IMR-90 (cell line): ENCODE data around the gene DUSP16. TPM values are rescaled to one million over a fixed set of nuclear protein-coding genes. Genes with fewer than 3 reads are reported as not detected.

Experiments
- ATAC-seq: fragments of 200-7000 bp; cut with Tn5 transposase; 2 replicates; pipeline ENCODE4 v1.9.1; 2020; ENCODE audit warnings: low read depth, mild to moderate bottlenecking, moderate library complexity
- BruUV-seq: library from RNA; stranded (reverse); fragments of 400-500 nt; replicated peaks from 2 replicates; lab custom pipeline; 2021; lab: Mats Ljungman, UMichigan
- CTCF ChIA-PET: fragments of 300-600 bp; formaldehyde crosslinking; extraction: SDS; loops from one replicate; lab custom pipeline; 2021; ENCODE audit warnings: antibody characterized with exemption; lab: Yijun Ruan, JAX
- POLR2A ChIA-PET: fragments of 300-600 bp; sonication (Branson Sonifier 250); formaldehyde crosslinking; loops from one replicate; lab custom pipeline; 2022; ENCODE audit warnings: antibody characterized with exemption; ENCODE audit not compliant: unreplicated experiment; lab: Charles Lee
- DNase-seq: peaks from one replicate; pipeline ENCODE4 v3.0.0; 2013
- H2AFZ ChIP-seq: replicated peaks from 2 replicates; pipeline ENCODE3; 2013; ENCODE audit warnings: low read length, mild to moderate bottlenecking; ENCODE audit not compliant: poor library complexity
- H2AK5ac ChIP-seq: 2 replicates; pipeline ENCODE4 v1.6.1; 2013; ENCODE audit warnings: low read depth, low read length, inconsistent platforms
- H2AK9ac ChIP-seq: replicated peaks from 2 replicates; pipeline ENCODE3; 2013; ENCODE audit warnings: mild to moderate bottlenecking, low read depth, low read length, moderate library complexity; ENCODE audit not compliant: poor library complexity
- H2BK120ac ChIP-seq: 2 replicates; pipeline ENCODE4 v1.6.1; 2013; ENCODE audit warnings: low read depth, low read length, inconsistent platforms
- H2BK15ac ChIP-seq: 3 replicates; pipeline ENCODE4 v1.6.1; 2013; ENCODE audit warnings: low read depth, low read length, inconsistent platforms
- H2BK20ac ChIP-seq: 2 replicates; pipeline ENCODE4 v1.6.1; 2013; ENCODE audit warnings: low read depth, mild to moderate bottlenecking, inconsistent platforms, low read length, moderate library complexity
- H2BK5ac ChIP-seq: 2 replicates; pipeline ENCODE4 v1.6.1; 2013; ENCODE audit warnings: mild to moderate bottlenecking, low read depth, low read length, inconsistent platforms; ENCODE audit not compliant: poor library complexity, severe bottlenecking
- H3K14ac ChIP-seq: replicated peaks from 2 replicates; pipeline ENCODE4 v1.6.1; 2013; ENCODE audit warnings: low read depth, low read length, inconsistent platforms
- H3K18ac ChIP-seq: 2 replicates; pipeline ENCODE4 v1.6.1; 2013; ENCODE audit warnings: low read depth, low read length, control low read depth
- H3K23ac ChIP-seq: 2 replicates; pipeline ENCODE4 v1.6.1; 2013; ENCODE audit warnings: low read depth, low read length, inconsistent platforms
- H3K27ac ChIP-seq: 2 replicates; pipeline ENCODE4 v1.5.1; 2013; ENCODE audit warnings: mild to moderate bottlenecking, control low read depth, low read length; ENCODE audit not compliant: insufficient read depth
- H3K27me3 ChIP-seq: 2 replicates; pipeline ENCODE4 v1.6.1; 2013; ENCODE audit warnings: low read length; ENCODE audit not compliant: control insufficient read depth, insufficient read depth
- H3K36me3 ChIP-seq: 2 replicates; pipeline ENCODE4 v1.6.1; 2013; ENCODE audit warnings: low read length, mixed read lengths; ENCODE audit not compliant: control insufficient read depth, insufficient read depth
- H3K4ac ChIP-seq: 2 replicates; pipeline ENCODE4 v1.6.1; 2013; ENCODE audit warnings: low read depth, low read length, inconsistent platforms
- H3K4me1 ChIP-seq: 2 replicates; pipeline ENCODE4 v1.6.1; 2013; ENCODE audit warnings: low read length, mixed read lengths; ENCODE audit not compliant: control insufficient read depth, insufficient read depth
- H3K4me2 ChIP-seq: 2 replicates; pipeline ENCODE4 v1.6.1; 2013; ENCODE audit warnings: low read depth, mild to moderate bottlenecking, control low read depth, low read length, moderate library complexity
- H3K4me3 ChIP-seq: 2 replicates; pipeline ENCODE4 v1.5.1; 2013; ENCODE audit warnings: low read depth, mild to moderate bottlenecking, control low read depth, low read length, moderate library complexity; ENCODE audit not compliant: insufficient read depth
- H3K56ac ChIP-seq: 2 replicates; pipeline ENCODE4 v1.6.1; 2013; ENCODE audit warnings: low read length, inconsistent platforms; ENCODE audit not compliant: insufficient read depth; ENCODE audit errors: extremely low read depth
- H3K79me1 ChIP-seq, 2 experiments: 2 replicates each; pipeline ENCODE4 v1.6.1; 2013; ENCODE audit warnings: low read length in 2 of 2, inconsistent platforms in 1 of 2, low read depth in 1 of 2
- H3K9ac ChIP-seq: 2 replicates; pipeline ENCODE4 v1.6.1; 2013; ENCODE audit warnings: low read depth, low read length, control low read depth
- H3K9me1 ChIP-seq: 2 replicates; pipeline ENCODE4 v1.6.1; 2013; ENCODE audit warnings: low read length, inconsistent platforms; ENCODE audit not compliant: insufficient read depth
- H3K9me3 ChIP-seq: 2 replicates; pipeline ENCODE4 v1.6.1; 2013; ENCODE audit warnings: low read length; ENCODE audit not compliant: control insufficient read depth, insufficient read depth
- H4K20me1 ChIP-seq: 2 replicates; pipeline ENCODE4 v1.6.1; 2013; ENCODE audit warnings: low read length, inconsistent platforms; ENCODE audit not compliant: insufficient read depth
- H4K5ac ChIP-seq: 2 replicates; pipeline ENCODE4 v1.6.1; 2013; ENCODE audit warnings: mild to moderate bottlenecking, low read depth, low read length, control low read depth
- H4K8ac ChIP-seq, 2 experiments: 2 replicates each; pipeline ENCODE4 v1.6.1; 2013; ENCODE audit warnings: low read depth in 2 of 2, low read length in 2 of 2, control low read depth in 1 of 2, inconsistent platforms in 1 of 2
- H4K91ac ChIP-seq: 2 replicates; pipeline ENCODE4 v1.6.1; 2013; ENCODE audit warnings: low read depth, low read length, inconsistent platforms; ENCODE audit not compliant: insufficient read depth
- BHLHE40 ChIP-seq: fragments of 150-350 bp; IDR thresholded peaks from 2 replicates; pipeline ENCODE4 v1.6.1; 2016; ENCODE audit warnings: mild to moderate bottlenecking, low read depth, low read length
- CEBPB ChIP-seq: IDR thresholded peaks from 2 replicates; pipeline ENCODE4 v1.6.1; 2012; ENCODE audit warnings: low read depth, low read length, improper control_type of control experiment
- CHD1 ChIP-seq: IDR thresholded peaks from 2 replicates; pipeline ENCODE4 v1.6.1; 2012; ENCODE audit warnings: low read depth, low read length, improper control_type of control experiment
- ELK1 ChIP-seq: fragments of 150-350 bp; IDR thresholded peaks from 2 replicates; pipeline ENCODE4 v1.6.1; 2016; ENCODE audit warnings: low read depth, mild to moderate bottlenecking, low read length, moderate library complexity, borderline replicate concordance
- FOS ChIP-seq: fragments of 150-350 bp; IDR thresholded peaks from 2 replicates; pipeline ENCODE4 v1.6.1; 2016; ENCODE audit warnings: low read depth, low read length
- MAFK ChIP-seq: IDR thresholded peaks from 2 replicates; pipeline ENCODE4 v1.6.1; 2012; ENCODE audit warnings: low read depth, low read length, improper control_type of control experiment
- MAZ ChIP-seq: IDR thresholded peaks from 2 replicates; pipeline ENCODE4 v1.6.1; 2012; ENCODE audit warnings: low read depth, mild to moderate bottlenecking, low read length, improper control_type of control experiment, moderate library complexity, borderline replicate concordance
- MXI1 ChIP-seq: IDR thresholded peaks from 2 replicates; pipeline ENCODE4 v1.6.1; 2012; ENCODE audit warnings: low read depth, mild to moderate bottlenecking, low read length, moderate library complexity, borderline replicate concordance
- NFE2L2 ChIP-seq: fragments of 150-350 bp; IDR thresholded peaks from 2 replicates; pipeline ENCODE4 v1.6.1; 2016; ENCODE audit warnings: low read depth, mild to moderate bottlenecking, low read length
- POLR2A ChIP-seq: IDR thresholded peaks from 2 replicates; pipeline ENCODE4 v1.6.1; 2012; ENCODE audit warnings: mild to moderate bottlenecking, low read depth, low read length
- RAD21 ChIP-seq: IDR thresholded peaks from 2 replicates; pipeline ENCODE4 v1.6.1; 2012; ENCODE audit warnings: low read length, improper control_type of control experiment
- RCOR1 ChIP-seq: IDR thresholded peaks from 2 replicates; pipeline ENCODE4 v1.6.1; 2012; ENCODE audit warnings: mild to moderate bottlenecking, low read length, improper control_type of control experiment; ENCODE audit not compliant: insufficient replicate concordance
- RFX5 ChIP-seq: IDR thresholded peaks from 2 replicates; pipeline ENCODE4 v1.8.0; 2012; ENCODE audit warnings: low read depth, mild to moderate bottlenecking, low read length, moderate library complexity
- SMC3 ChIP-seq: fragments of 150-350 bp; IDR thresholded peaks from 2 replicates; pipeline ENCODE4 v1.6.1; 2016; ENCODE audit warnings: low read depth, mild to moderate bottlenecking, antibody characterized with exemption, low read length, moderate library complexity
- USF2 ChIP-seq: fragments of 150-350 bp; IDR thresholded peaks from 2 replicates; pipeline ENCODE4 v1.6.1; 2017; ENCODE audit warnings: mild to moderate bottlenecking, antibody characterized with exemption, low read length, low read depth
- WGBS, 2 experiments: methylation state at CpG; one replicate each; pipeline versions ENCODE4 v1.1.5 to v1.1.7; 2013; ENCODE audit warnings: missing lambda C conversion rate in 2 of 2; ENCODE audit not compliant: insufficient read length in 1 of 2; ENCODE audit errors: extremely low coverage in 2 of 2; 5-methylcytosine and 5-hydroxymethylcytosine counted together
- dilution Hi-C: fragments of 300-500 bp; cut with HindIII; formaldehyde crosslinking; loops from one replicate; pipeline ENCODE4 v1.14.3; 2018; ENCODE audit warnings: low sequenced_read_pairs; ENCODE audit not compliant: unreplicated experiment
- in situ Hi-C: fragments of 300-500 bp; cut with MboI; formaldehyde crosslinking; loops from 3 replicates; pipeline ENCODE4 v1.14.3; 2019; ENCODE audit warnings: low sequenced_read_pairs, inconsistent platforms, mixed read lengths
- intact Hi-C: fragments of 100-400 bp; cut with micrococcal nuclease; formaldehyde crosslinking; loops from 2 replicates; pipeline ENCODE4 v1.10.0; 2022
- polyA plus RNA-seq, 3 experiments: library from polyadenylated mRNA; depleted of rRNA; stranded (reverse); fragments of >200 nt; gene quantifications; 2 replicates each; pipeline ENCODE4 v1.2.3, GENCODE V29; 2012; ENCODE audit warnings: low replicate concordance in 1 of 3
- total RNA-seq: library from RNA; depleted of rRNA; stranded (reverse); fragments of >200 nt; gene quantifications from 2 replicates; pipeline ENCODE4 v1.2.3, GENCODE V29; 2012
- TF ChIP-seq, protein P1 (sequence below): conservative IDR thresholded peaks from 2 replicates; pipeline ENCODE4 v1.5.1; 2012; ENCODE audit warnings: mild to moderate bottlenecking, low read depth, low read length, improper control_type of control experiment

Gene DUSP16
- total and polyA plus RNA-seq, 2 of the 4 experiments (the other 2 are of a cell fraction): 4.7 to 10.0 TPM

DNA sequence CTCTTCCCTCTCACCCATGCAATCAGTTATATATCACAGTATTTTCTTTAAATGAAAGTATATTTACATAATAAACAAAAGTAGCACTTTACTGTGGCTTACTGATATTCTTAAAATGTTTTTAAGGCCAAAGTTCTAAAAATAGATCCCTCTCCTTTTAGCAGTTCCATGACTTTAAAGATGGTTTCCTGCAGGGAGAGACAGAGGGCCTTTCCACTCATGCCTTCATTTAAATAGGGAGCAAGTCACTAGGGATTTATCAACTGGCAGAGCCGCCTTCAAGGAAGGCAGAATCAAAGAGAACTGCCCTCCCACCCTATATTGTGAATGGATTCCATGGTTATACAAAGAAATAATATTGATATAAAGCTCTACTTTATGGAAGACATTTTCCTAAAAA is 55.5 kb downstream of the DUSP16 start:
- Histone ChIP-seq H2AK5ac (no peak overlapping the region), H3K14ac (no peak overlapping the region), H3K4me1 (peaks cover 18% of the 10 kb centered on the region), H2AK9ac (no peak overlapping the region), H2BK120ac (no peak overlapping the region), H3K4ac (no peak overlapping the region), H4K5ac (no peak overlapping the region), H4K20me1 (peaks cover 3% of the 10 kb centered on the region; the same call in 1 of the 2 replicates), H3K9me3 (no peaks in the 10 kb centered on the region), H4K8ac (no peak overlapping the region), H3K27me3 (no peaks in the 10 kb centered on the region), H3K4me2 (peak overlapping the region; percentile 78; the same call in 1 of the 2 replicates), H2BK5ac (peak overlapping the region; percentile 71), H3K56ac (no peak overlapping the region), H3K36me3 (no peaks in the 10 kb centered on the region), H3K4me3 (no peak overlapping the region), H3K79me1 (peaks cover 19 to 56% of the 10 kb centered on the region in 2 experiments), H2AFZ (no peak overlapping the region), H3K18ac (no peak overlapping the region), H2BK20ac (no peak overlapping the region), H3K23ac (no peak overlapping the region), H3K27ac (no peak overlapping the region), H3K9me1 (peaks cover 13% of the 10 kb centered on the region), H3K9ac (no peak overlapping the region), H4K91ac (no peak overlapping the region), H2BK15ac (no peak overlapping the region)
- CTCF ChIA-PET: interaction anchor here (1.5 kb wide), 1 partner anchor 11 kb away, joined by 3 read pairs; no protein-coding TSS in a partner anchor
- in situ Hi-C loops: no loop called here
- dilution Hi-C loops: no loop called here
- POLR2A ChIA-PET: no interaction called here
- TF ChIP-seq RCOR1: no peak
- no peak for TF ChIP-seq CHD1
- no peak for TF ChIP-seq MXI1
- no peak for TF ChIP-seq RAD21
- TF ChIP-seq USF2: no peak
- no peak for TF ChIP-seq POLR2A
- no peak for TF ChIP-seq NFE2L2
- TF ChIP-seq, protein P1, sequence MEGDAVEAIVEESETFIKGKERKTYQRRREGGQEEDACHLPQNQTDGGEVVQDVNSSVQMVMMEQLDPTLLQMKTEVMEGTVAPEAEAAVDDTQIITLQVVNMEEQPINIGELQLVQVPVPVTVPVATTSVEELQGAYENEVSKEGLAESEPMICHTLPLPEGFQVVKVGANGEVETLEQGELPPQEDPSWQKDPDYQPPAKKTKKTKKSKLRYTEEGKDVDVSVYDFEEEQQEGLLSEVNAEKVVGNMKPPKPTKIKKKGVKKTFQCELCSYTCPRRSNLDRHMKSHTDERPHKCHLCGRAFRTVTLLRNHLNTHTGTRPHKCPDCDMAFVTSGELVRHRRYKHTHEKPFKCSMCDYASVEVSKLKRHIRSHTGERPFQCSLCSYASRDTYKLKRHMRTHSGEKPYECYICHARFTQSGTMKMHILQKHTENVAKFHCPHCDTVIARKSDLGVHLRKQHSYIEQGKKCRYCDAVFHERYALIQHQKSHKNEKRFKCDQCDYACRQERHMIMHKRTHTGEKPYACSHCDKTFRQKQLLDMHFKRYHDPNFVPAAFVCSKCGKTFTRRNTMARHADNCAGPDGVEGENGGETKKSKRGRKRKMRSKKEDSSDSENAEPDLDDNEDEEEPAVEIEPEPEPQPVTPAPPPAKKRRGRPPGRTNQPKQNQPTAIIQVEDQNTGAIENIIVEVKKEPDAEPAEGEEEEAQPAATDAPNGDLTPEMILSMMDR: no peak
- no peak for TF ChIP-seq MAZ
- no peak for TF ChIP-seq FOS
- TF ChIP-seq SMC3: no peak
- no peak for TF ChIP-seq RFX5
- TF ChIP-seq ELK1: no peak
- TF ChIP-seq CEBPB: no peak
- no peak for TF ChIP-seq MAFK
- TF ChIP-seq BHLHE40: no peak
- ATAC-seq: no peak
- no CpG with 5 or more reads among the region's 1 CpG for WGBS, 2 experiments
- no peak for DNase-seq
- BruUV-seq: no TSS peak
- intact Hi-C loops: loop anchor here (5.0 kb wide), 3 partner anchors 55 to 150 kb away; partner anchors contain the start of gene DUSP16
